ENCODE results near the gene LRRTM4. TPM values are rescaled to one million over a fixed set of nuclear protein-coding genes. Genes with fewer than 3 reads are reported as not detected.

LRRTM4 gene
- total RNA-seq, 2 experiments from 2014 or later, result not detected

- no peak for DNase-seq (ENCODE audit: low spot score)
- Histone ChIP-seq H3K9me2 (ENCODE audit: insufficient read depth, low read length) (no peaks in the 10 kb centered on the region), H3K4me3 (ENCODE audit: low read depth, low read length, poor library complexity, severe bottlenecking) (no peak overlapping the region), H3K4me1 (ENCODE audit: insufficient read depth, low read length, poor library complexity, severe bottlenecking) (no peaks in the 10 kb centered on the region), H3K9me3 (ENCODE audit: low read length) (no peaks in the 10 kb centered on the region), H4K20me1 (ENCODE audit: insufficient read depth, low read length) (no peaks in the 10 kb centered on the region), H3K79me2 (ENCODE audit: insufficient read depth, low read depth, low read length) (no peaks in the 10 kb centered on the region), H3K27ac (ENCODE audit: low read depth, low read length, poor library complexity, severe bottlenecking) (no peak overlapping the region), H3K4me2 (ENCODE audit: low read length) (no peak overlapping the region), H2AFZ (ENCODE audit: low read length) (no peak overlapping the region), H3K36me3 (ENCODE audit: insufficient read depth, low read length) (no peaks in the 10 kb centered on the region)
- CTCF ChIA-PET (ENCODE audit: unreplicated experiment), result interaction anchor here (0.6 kb wide), 1 partner anchor 491 kb away, joined by 4 read pairs; no protein-coding TSS in a partner anchor
- no peak for TF ChIP-seq CTCF (conservative IDR thresholded peaks at IDR 0.05; ENCODE audit: low read length)
- TF ChIP-seq EZH2phosphoT487 (IDR thresholded peaks at IDR 0.05; ENCODE audit: borderline replicate concordance, low read depth, low read length), result no peak
- no TSS peak for BruUV-seq (replicated peaks)
- POLR2A ChIA-PET, result no interaction called here
- intact Hi-C loops (cut with micrococcal nuclease; ENCODE audit: unreplicated experiment), result no loop called here
Measured at GRCh38 chr2:76958749-76959148, 563.4 kb downstream of the LRRTM4 start.

GRCh38 chr2:76953733-76954347 is 568.3 kb downstream of the LRRTM4 start:
- intact Hi-C loops (cut with micrococcal nuclease; ENCODE audit: unreplicated experiment), result no loop called here
- Histone ChIP-seq H3K9me3 (ENCODE audit: low read length) (no peaks in the 10 kb centered on the region), H2AFZ (ENCODE audit: low read length) (no peak overlapping the region), H4K20me1 (ENCODE audit: insufficient read depth, low read length) (no peaks in the 10 kb centered on the region), H3K9me2 (ENCODE audit: insufficient read depth, low read length) (no peaks in the 10 kb centered on the region), H3K36me3 (ENCODE audit: insufficient read depth, low read length) (no peaks in the 10 kb centered on the region), H3K27ac (ENCODE audit: low read depth, low read length, poor library complexity, severe bottlenecking) (no peak overlapping the region), H3K4me3 (ENCODE audit: low read depth, low read length, poor library complexity, severe bottlenecking) (no peak overlapping the region), H3K4me2 (ENCODE audit: low read length) (no peak overlapping the region), H3K79me2 (ENCODE audit: insufficient read depth, low read depth, low read length) (no peaks in the 10 kb centered on the region), H3K4me1 (ENCODE audit: insufficient read depth, low read length, poor library complexity, severe bottlenecking) (no peaks in the 10 kb centered on the region)
- BruUV-seq (replicated peaks), result no TSS peak
- ChIA-PET CTCF (ENCODE audit: unreplicated experiment) (no interaction called here), POLR2A (no interaction called here)
- peak; percentile 47 for DNase-seq (ENCODE audit: low spot score)
- peak; percentile 81 for TF ChIP-seq CTCF (conservative IDR thresholded peaks at IDR 0.05; ENCODE audit: low read length)
- TF ChIP-seq EZH2phosphoT487 (IDR thresholded peaks at IDR 0.05; ENCODE audit: borderline replicate concordance, low read depth, low read length), result no peak

GRCh38 chr2:76946631-76947145 is 575.5 kb downstream of the LRRTM4 start:
- Histone ChIP-seq H3K79me2 (ENCODE audit: insufficient read depth, low read depth, low read length) (no peaks in the 10 kb centered on the region), H3K9me3 (ENCODE audit: low read length) (no peaks in the 10 kb centered on the region), H2AFZ (ENCODE audit: low read length) (no peak overlapping the region), H4K20me1 (ENCODE audit: insufficient read depth, low read length) (no peaks in the 10 kb centered on the region), H3K36me3 (ENCODE audit: insufficient read depth, low read length) (no peaks in the 10 kb centered on the region), H3K4me1 (ENCODE audit: insufficient read depth, low read length, poor library complexity, severe bottlenecking) (no peaks in the 10 kb centered on the region), H3K4me2 (ENCODE audit: low read length) (no peak overlapping the region), H3K4me3 (ENCODE audit: low read depth, low read length, poor library complexity, severe bottlenecking) (no peak overlapping the region), H3K9me2 (ENCODE audit: insufficient read depth, low read length) (no peaks in the 10 kb centered on the region), H3K27ac (ENCODE audit: low read depth, low read length, poor library complexity, severe bottlenecking) (no peak overlapping the region)
- TF ChIP-seq EZH2phosphoT487 (IDR thresholded peaks at IDR 0.05; ENCODE audit: borderline replicate concordance, low read depth, low read length), result no peak
- no peak for TF ChIP-seq CTCF (conservative IDR thresholded peaks at IDR 0.05; ENCODE audit: low read length)
- intact Hi-C loops (cut with micrococcal nuclease; ENCODE audit: unreplicated experiment), result no loop called here
- DNase-seq (ENCODE audit: low spot score), result no peak
- ChIA-PET POLR2A (interaction anchor here (0.7 to 1.2 kb wide), 3 partner anchors 14 to 1955 kb away, joined by 3 to 4 read pairs (median 4); no protein-coding TSS in a partner anchor), CTCF (ENCODE audit: unreplicated experiment) (no interaction called here)
- no TSS peak for BruUV-seq (replicated peaks)
